Natural killer cell (primary cell): ENCODE results near the gene ACOT11. TPM values are rescaled to one million over a fixed set of nuclear protein-coding genes. Genes with fewer than 3 reads are reported as not detected.
"Not testable (repeated sequence)": the region's sequence is repeated elsewhere in the genome, so short reads cannot be mapped to it uniquely, and the experiment has no call there.

Experiments used
- ATAC-seq, 3 donors: fragments of 150-1000 bp in 2 of 3; fragments of 200-7000 bp in 1 of 3; cut with Tn5 transposase; 1 replicate in 1 of 3; 2 replicates in 2 of 3; pipeline ENCODE4 v1.10.0; 2021; ENCODE audit warnings: mild to moderate bottlenecking in 2 of 3, moderate library complexity in 2 of 3
- DNase-seq, 2 donors: peaks; one replicate each; pipeline versions ENCODE4 v3.0.0 to v3.0.0-alpha.2; 2013 to 2021; ENCODE audit warnings: mixed read lengths in 1 of 2
- H3K27ac ChIP-seq: one replicate; pipeline ENCODE4 v1.5.1; 2013; ENCODE audit warnings: mild to moderate bottlenecking, low read length
- H3K27me3 ChIP-seq: one replicate; pipeline ENCODE4 v1.6.1; 2013; ENCODE audit warnings: low read length; ENCODE audit not compliant: control insufficient read depth, insufficient read depth
- H3K36me3 ChIP-seq: one replicate; pipeline ENCODE4 v1.6.1; 2013; ENCODE audit warnings: low read length; ENCODE audit not compliant: control insufficient read depth, insufficient read depth
- H3K4me1 ChIP-seq: one replicate; pipeline ENCODE4 v1.6.1; 2013; ENCODE audit warnings: low read length; ENCODE audit not compliant: control insufficient read depth, insufficient read depth
- H3K4me3 ChIP-seq: one replicate; pipeline ENCODE4 v1.5.1; 2013; ENCODE audit warnings: low read length
- H3K9me3 ChIP-seq: one replicate; pipeline ENCODE4 v1.6.1; 2013; ENCODE audit warnings: low read length; ENCODE audit not compliant: control insufficient read depth, insufficient read depth
- H3K27ac Mint-ChIP-seq, 2 donors: one replicate each; pipeline ENCODE4 v1.8.0; 2022; ENCODE audit warnings: mild to moderate bottlenecking in 2 of 2, mixed read lengths in 2 of 2, moderate library complexity in 1 of 2
- H3K27me3 Mint-ChIP-seq, 2 donors: one replicate each; pipeline ENCODE4 v1.8.0; 2022; ENCODE audit warnings: low read depth in 2 of 2, mixed read lengths in 2 of 2
- H3K36me3 Mint-ChIP-seq: one replicate; pipeline ENCODE4 v1.8.0; 2022; ENCODE audit warnings: mixed read lengths
- H3K4me1 Mint-ChIP-seq, 2 donors: one replicate each; pipeline ENCODE4 v1.8.0; 2022; ENCODE audit warnings: mixed read lengths in 2 of 2
- H3K4me3 Mint-ChIP-seq: one replicate; pipeline ENCODE4 v1.8.0; 2022; ENCODE audit warnings: mild to moderate bottlenecking, moderate library complexity, mixed read lengths
- H3K9me3 Mint-ChIP-seq, 2 donors: one replicate each; pipeline ENCODE4 v1.8.0; 2022; ENCODE audit warnings: mixed read lengths in 2 of 2
- WGBS: methylation state at CpG from one replicate; pipeline ENCODE4 v1.1.7; 2013; ENCODE audit warnings: missing lambda C conversion rate; ENCODE audit not compliant: insufficient coverage; 5-methylcytosine and 5-hydroxymethylcytosine counted together
- intact Hi-C: fragments of 100-400 bp; cut with micrococcal nuclease; formaldehyde crosslinking; loops from one replicate; pipeline ENCODE4 v1.14.2; 2022
- total RNA-seq, 4 donors: library from RNA; stranded (reverse); fragments of 120-200 nt in 1 of 4; gene quantifications; one replicate each; pipeline versions ENCODE4 v1.2.3 to v1.2.4, GENCODE V29; 2013 to 2022
- TF ChIP-seq, protein P1 (sequence below): fragments of 200-600 bp; IDR thresholded peaks from one replicate; pipeline ENCODE4 v1.8.0; 2022; ENCODE audit warnings: antibody characterized with exemption

The ACOT11 gene
- total RNA-seq, 3 donors from 2014 or later (not counting 1 experiment from before 2014, with no cell fraction given): 0.61 to 1.2 (median 0.85) TPM

DNA sequence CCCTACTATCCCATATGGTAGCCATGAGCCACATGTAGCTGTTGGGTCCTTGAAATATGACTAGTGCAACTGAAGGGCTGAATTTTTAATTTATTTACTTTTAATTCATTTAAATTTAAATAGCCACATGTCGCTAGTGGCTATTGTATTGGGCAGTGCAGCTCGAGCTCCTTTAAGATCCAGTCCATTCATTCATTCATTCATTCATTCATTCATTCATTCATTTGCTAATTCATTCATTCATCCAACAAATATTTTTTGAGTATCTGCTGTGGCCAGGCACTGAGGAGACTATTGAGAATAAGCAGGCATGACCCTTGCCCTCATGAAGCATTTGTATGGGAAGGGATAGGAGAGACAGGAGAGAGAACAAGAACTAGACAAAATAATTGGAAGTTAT, 29.5 kb upstream of the ACOT11 start:
- WGBS: 75% methylated on average over 2 of the region's 2 CpGs
- ATAC-seq (no peak), DNase-seq (no peak)
- H3K4me1 ChIP-seq: no peaks in the 10 kb centered on the region
- intact Hi-C loops: no loop called here
- no peaks in the 10 kb centered on the region for H3K36me3 Mint-ChIP-seq
- TF ChIP-seq, protein P1, sequence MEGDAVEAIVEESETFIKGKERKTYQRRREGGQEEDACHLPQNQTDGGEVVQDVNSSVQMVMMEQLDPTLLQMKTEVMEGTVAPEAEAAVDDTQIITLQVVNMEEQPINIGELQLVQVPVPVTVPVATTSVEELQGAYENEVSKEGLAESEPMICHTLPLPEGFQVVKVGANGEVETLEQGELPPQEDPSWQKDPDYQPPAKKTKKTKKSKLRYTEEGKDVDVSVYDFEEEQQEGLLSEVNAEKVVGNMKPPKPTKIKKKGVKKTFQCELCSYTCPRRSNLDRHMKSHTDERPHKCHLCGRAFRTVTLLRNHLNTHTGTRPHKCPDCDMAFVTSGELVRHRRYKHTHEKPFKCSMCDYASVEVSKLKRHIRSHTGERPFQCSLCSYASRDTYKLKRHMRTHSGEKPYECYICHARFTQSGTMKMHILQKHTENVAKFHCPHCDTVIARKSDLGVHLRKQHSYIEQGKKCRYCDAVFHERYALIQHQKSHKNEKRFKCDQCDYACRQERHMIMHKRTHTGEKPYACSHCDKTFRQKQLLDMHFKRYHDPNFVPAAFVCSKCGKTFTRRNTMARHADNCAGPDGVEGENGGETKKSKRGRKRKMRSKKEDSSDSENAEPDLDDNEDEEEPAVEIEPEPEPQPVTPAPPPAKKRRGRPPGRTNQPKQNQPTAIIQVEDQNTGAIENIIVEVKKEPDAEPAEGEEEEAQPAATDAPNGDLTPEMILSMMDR: no peak
- H3K27me3 ChIP-seq: no peaks in the 10 kb centered on the region
- no peaks in the 10 kb centered on the region for H3K9me3 ChIP-seq
- H3K4me3 Mint-ChIP-seq: no peak overlapping the region
- H3K27me3 Mint-ChIP-seq: peaks cover 0 to 2% of the 10 kb centered on the region in 2 donors
- no peaks in the 10 kb centered on the region for H3K4me1 Mint-ChIP-seq
- no peak overlapping the region for H3K27ac Mint-ChIP-seq
- H3K9me3 Mint-ChIP-seq: no peaks in the 10 kb centered on the region
- H3K27ac ChIP-seq: no peak overlapping the region
- no peak overlapping the region for H3K4me3 ChIP-seq
- no peaks in the 10 kb centered on the region for H3K36me3 ChIP-seq

DNA sequence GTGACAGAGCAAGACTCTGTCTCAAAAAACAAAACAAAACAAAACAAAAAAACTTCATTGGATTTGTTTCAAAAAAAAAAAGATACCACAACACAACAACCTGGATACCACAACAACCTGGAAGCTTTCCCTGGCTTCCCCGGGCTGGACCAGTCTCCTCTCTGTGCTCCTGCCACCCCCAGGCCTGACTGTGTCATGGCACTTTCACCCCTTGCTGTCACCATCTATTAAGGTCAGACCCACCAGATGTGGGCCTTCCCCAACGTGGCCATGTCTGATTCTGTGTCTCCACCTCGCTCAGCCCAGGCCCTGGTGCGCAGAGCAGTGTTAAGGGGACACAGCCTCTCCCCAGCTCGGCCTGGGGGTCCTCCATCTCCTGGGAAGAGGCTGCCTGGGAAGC, 28.3 kb upstream of the ACOT11 start:
- DNase-seq: no peak
- no peaks in the 10 kb centered on the region for H3K36me3 ChIP-seq
- no peaks in the 10 kb centered on the region for H3K9me3 Mint-ChIP-seq
- peaks cover 0 to 2% of the 10 kb centered on the region in 2 donors for H3K27me3 Mint-ChIP-seq
- no peak overlapping the region for H3K4me3 Mint-ChIP-seq
- no peak overlapping the region for H3K27ac Mint-ChIP-seq
- H3K4me1 Mint-ChIP-seq: no peaks in the 10 kb centered on the region
- 61% methylated on average over 5 of the region's 5 CpGs for WGBS
- TF ChIP-seq, protein P1: no peak
- no peaks in the 10 kb centered on the region for H3K9me3 ChIP-seq
- no peak overlapping the region for H3K4me3 ChIP-seq
- ATAC-seq: peak in 1 of 3 donors; percentile 34
- no peaks in the 10 kb centered on the region for H3K27me3 ChIP-seq
- no peaks in the 10 kb centered on the region for H3K36me3 Mint-ChIP-seq
- no peak overlapping the region for H3K27ac ChIP-seq
- no peaks in the 10 kb centered on the region for H3K4me1 ChIP-seq
- intact Hi-C loops: no loop called here

DNA sequence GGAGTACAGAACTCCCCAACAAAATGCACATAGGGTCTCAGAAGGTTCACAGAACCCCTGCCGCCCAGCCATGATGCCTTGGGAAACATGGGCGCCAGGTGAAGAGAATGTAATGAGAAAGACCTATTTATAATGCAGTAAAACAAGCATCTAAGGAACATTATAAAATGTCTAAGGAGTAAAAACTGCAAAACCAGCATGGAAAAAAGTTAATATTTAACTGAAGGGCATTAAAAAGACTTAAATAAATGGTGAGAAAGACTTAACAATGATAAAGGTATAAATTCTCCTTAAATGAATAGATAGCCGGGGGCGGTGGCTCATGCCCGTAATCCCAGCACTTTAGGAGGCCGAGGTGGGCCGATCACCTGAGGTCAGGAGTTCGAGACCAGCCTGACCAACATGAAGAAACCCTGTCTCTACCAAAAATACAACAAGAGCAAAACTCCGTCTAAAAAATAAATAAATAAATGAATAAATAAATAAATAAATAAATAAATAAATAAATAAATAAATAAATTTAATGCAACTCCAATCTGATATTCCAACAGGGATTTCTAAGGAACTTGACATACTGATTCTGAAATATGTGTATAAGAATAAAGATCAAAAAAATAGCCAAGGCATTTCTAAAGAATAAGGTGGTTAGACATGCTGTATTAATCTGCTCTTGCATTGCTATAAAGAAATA, 27.3 kb upstream of the ACOT11 start:
- no peaks in the 10 kb centered on the region for H3K4me1 ChIP-seq
- no peaks in the 10 kb centered on the region for H3K36me3 Mint-ChIP-seq
- H3K36me3 ChIP-seq: no peaks in the 10 kb centered on the region
- no peaks in the 10 kb centered on the region for H3K9me3 ChIP-seq
- WGBS: 100% methylated on average over 7 of the region's 9 CpGs
- H3K4me3 Mint-ChIP-seq: no peak overlapping the region
- DNase-seq (no peak), ATAC-seq (no peak)
- TF ChIP-seq, protein P1: no peak
- H3K27me3 Mint-ChIP-seq: peaks cover 0 to 2% of the 10 kb centered on the region in 2 donors
- H3K27ac ChIP-seq: no peak overlapping the region
- H3K4me3 ChIP-seq: no peak overlapping the region
- no peaks in the 10 kb centered on the region for H3K9me3 Mint-ChIP-seq
- no peak overlapping the region for H3K27ac Mint-ChIP-seq
- H3K4me1 Mint-ChIP-seq: no peaks in the 10 kb centered on the region
- intact Hi-C loops: no loop called here
- H3K27me3 ChIP-seq: no peaks in the 10 kb centered on the region

DNA sequence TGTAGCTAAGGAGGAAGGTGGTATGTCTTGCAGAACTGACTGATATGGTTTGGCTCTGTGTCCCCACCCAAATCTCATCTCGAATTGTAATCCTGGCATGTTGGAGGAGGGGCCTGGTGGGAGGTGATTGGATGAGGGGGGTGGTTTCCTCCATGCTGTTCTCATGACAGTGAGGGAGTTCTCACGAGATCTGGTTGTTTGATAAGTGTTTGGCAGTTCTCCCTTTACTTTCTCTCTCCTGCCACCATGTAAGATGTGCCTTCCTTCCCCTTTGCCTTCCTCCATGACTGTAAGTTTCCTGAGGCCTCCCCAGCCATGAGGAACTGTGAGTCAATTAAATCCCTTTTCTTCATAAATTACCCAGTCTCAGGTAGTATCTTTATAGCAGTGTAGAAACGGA, 21.5 kb upstream of the ACOT11 start:
- H3K27ac Mint-ChIP-seq, H3K4me3 Mint-ChIP-seq, H3K4me1 Mint-ChIP-seq, H3K27me3 ChIP-seq, H3K36me3 ChIP-seq, H3K4me3 ChIP-seq, H3K4me1 ChIP-seq, H3K36me3 Mint-ChIP-seq, H3K27ac ChIP-seq, H3K27me3 Mint-ChIP-seq, H3K9me3 Mint-ChIP-seq, ATAC-seq, DNase-seq, intact Hi-C loops, H3K9me3 ChIP-seq: not testable (repeated sequence)
- 79% methylated on average over 2 of the region's 3 CpGs for WGBS
